Activated T-helper 2 cell treated with anti-CD3 and anti-CD28 coated beads, Interferon-gamma antibody, Interleukin-2, Interleukin-4, amounts not matched to agents 10 μg/mL and 5 μg/mL and 100 μg/mL, durations not matched to agents 14 hours and 24 hours and 36 hours (primary cell): ENCODE measurements around the gene GALNT11. TPM values are rescaled to one million over a fixed set of nuclear protein-coding genes. Genes with fewer than 3 reads are reported as not detected.
A peak's percentile ranks its signal among the peaks of the same experiment; 100 is the strongest.
"Not testable (repeated sequence)": the region's sequence is repeated elsewhere in the genome, so short reads cannot be mapped to it uniquely, and the experiment has no call there.

Source experiments
- DNase-seq: peaks from one replicate; pipeline ENCODE4 v3.0.0; 2021; ENCODE audit warnings: low spot score
- H3K27ac Mint-ChIP-seq: one replicate; pipeline ENCODE4 v1.8.0; 2021; ENCODE audit warnings: mixed read lengths
- H3K27me3 Mint-ChIP-seq: one replicate; pipeline ENCODE4 v1.8.0; 2021; ENCODE audit warnings: low read depth, mixed read lengths
- H3K36me3 Mint-ChIP-seq: one replicate; pipeline ENCODE4 v1.8.0; 2021; ENCODE audit warnings: low read depth, mixed read lengths
- H3K4me1 Mint-ChIP-seq: one replicate; pipeline ENCODE4 v1.8.0; 2021; ENCODE audit warnings: low read depth, mixed read lengths
- H3K4me3 Mint-ChIP-seq: one replicate; pipeline ENCODE4 v1.8.0; 2021; ENCODE audit warnings: low read depth, mild to moderate bottlenecking, moderate library complexity, mixed read lengths
- H3K9me3 Mint-ChIP-seq: one replicate; pipeline ENCODE4 v1.8.0; 2021; ENCODE audit warnings: mixed read lengths
- intact Hi-C: fragments of 100-400 bp; cut with micrococcal nuclease; formaldehyde crosslinking; loops from one replicate; pipeline ENCODE4 v1.15.1; 2023
- total RNA-seq: library from RNA; stranded (reverse); gene quantifications from 2 replicates; pipeline ENCODE4 v1.2.3, GENCODE V29; 2022

GALNT11 gene
- total RNA-seq, 1 donor from 2014 or later = 22.8 TPM

DNA sequence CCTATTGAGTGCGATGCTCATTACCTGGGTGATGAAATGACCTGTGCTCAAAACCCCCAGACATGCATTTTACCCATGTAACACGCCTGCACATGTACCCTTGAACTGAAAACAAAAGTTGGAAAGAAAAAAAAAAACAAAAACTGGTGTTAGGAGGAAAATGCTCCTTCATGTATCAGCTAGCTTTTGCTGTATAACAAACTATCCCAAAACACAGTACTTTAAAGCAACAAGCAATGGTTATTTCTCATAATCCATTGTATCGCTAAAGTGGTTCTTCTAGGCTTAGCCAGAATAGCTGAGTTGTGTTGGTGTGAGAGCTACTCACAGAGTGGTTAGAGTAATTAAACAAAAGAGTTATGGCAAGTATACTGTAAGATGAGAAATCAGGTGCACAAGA is 12.2 kb upstream of the GALNT11 start:
- intact Hi-C loops = no loop called here
- Mint-ChIP-seq H3K27ac (no peak overlapping the region), H3K4me3 (no peak overlapping the region), H3K27me3 (peaks cover 6% of the 10 kb centered on the region), H3K4me1 (no peaks in the 10 kb centered on the region), H3K9me3 (no peaks in the 10 kb centered on the region), H3K36me3 (no peaks in the 10 kb centered on the region)
- DNase-seq = no peak

DNA sequence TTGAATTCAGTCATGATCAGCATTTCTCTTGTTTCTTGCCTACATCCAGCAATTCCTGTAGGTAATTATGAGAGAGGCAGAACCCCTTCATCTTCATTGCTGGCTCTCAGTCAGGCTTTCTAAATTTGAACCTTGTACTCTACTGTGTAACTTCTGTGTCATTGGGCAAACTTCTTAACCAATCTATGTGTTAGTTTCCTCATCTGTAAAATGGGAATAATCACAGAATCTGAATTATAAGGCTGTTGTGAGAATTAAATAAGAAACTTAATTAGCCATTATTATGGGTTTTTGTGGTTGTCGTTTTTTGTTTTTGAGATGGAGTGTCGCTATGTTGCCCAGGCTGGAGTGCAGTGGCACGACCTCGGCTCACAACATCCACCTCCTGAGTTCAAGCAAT is 11.5 kb upstream of the GALNT11 start:
- peaks cover 2% of the 10 kb centered on the region for H3K27me3 Mint-ChIP-seq
- H3K4me3 Mint-ChIP-seq = no peak overlapping the region
- no peak for DNase-seq
- no peaks in the 10 kb centered on the region for H3K4me1 Mint-ChIP-seq
- no peaks in the 10 kb centered on the region for H3K36me3 Mint-ChIP-seq
- intact Hi-C loops = no loop called here
- no peaks in the 10 kb centered on the region for H3K9me3 Mint-ChIP-seq
- H3K27ac Mint-ChIP-seq = no peak overlapping the region

DNA sequence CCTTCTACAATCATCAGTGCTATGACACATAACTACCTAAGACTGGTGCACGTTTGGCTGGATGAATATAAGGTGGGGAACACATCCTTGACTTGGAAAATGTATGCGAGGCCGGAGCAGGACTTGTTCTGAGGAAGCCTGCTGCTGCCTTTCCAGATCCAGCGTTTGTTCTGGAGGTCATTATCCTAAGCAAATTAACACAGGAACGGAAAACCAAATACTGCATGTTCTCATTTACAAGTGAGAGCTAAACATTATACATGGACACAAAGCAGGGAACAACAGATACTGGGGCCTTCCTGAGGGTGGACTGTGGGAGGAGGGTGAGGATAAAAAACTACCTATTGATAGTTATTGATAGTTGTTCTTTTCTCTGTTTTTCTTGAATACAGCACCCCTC is 10.8 kb upstream of the GALNT11 start:
- intact Hi-C loops = no loop called here
- DNase-seq = no peak
- Mint-ChIP-seq H3K27ac (no peak overlapping the region), H3K36me3 (no peaks in the 10 kb centered on the region), H3K9me3 (no peaks in the 10 kb centered on the region), H3K4me3 (no peak overlapping the region), H3K27me3 (peaks cover 2% of the 10 kb centered on the region), H3K4me1 (no peaks in the 10 kb centered on the region)

DNA sequence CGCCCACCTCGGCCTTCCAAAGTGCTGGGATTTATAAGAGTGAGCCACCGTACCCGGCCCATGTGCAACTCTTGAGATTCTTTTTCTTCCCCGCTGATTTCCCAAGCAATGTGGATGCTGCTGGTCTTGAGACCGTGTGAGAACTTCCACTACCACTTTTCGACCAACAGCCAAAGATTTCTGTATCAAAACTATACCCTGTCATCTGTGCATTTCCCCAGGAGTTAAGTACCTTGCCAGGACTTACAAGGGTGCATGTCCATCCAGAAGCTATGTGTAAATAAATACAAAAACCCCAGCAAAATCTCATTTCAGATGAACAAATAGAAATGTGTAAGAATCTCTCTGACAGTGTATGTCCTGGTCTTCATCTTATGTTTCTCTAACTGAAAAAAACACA is 9.9 kb upstream of the GALNT11 start:
- Mint-ChIP-seq H3K27ac (no peak overlapping the region), H3K9me3 (no peaks in the 10 kb centered on the region), H3K4me3 (no peak overlapping the region), H3K4me1 (no peaks in the 10 kb centered on the region), H3K36me3 (no peaks in the 10 kb centered on the region), H3K27me3 (peaks cover 2% of the 10 kb centered on the region)
- intact Hi-C loops = no loop called here
- DNase-seq = no peak

DNA sequence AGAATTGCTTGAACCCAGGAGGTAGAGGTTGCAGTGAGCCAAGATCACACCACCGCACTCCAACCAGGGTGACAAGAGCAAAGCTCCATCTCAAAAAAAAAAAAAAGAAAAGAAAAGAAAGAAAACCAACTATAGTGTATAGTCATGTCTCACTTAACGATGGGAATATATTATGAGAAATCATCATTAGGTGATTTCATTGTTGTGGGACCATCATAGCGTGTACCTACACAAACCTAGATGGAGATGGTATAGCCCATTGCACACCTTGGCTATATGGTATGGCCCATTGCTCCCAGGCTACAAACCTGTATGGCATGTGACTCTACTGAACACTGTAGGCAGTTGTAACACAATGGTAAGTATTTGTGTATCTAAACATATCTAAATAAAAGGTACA is 8.5 kb upstream of the GALNT11 start:
- intact Hi-C loops = no loop called here
- Mint-ChIP-seq H3K27ac (no peak overlapping the region), H3K27me3 (peaks cover 2% of the 10 kb centered on the region), H3K4me1 (no peaks in the 10 kb centered on the region), H3K4me3 (no peak overlapping the region), H3K9me3 (no peaks in the 10 kb centered on the region), H3K36me3 (no peaks in the 10 kb centered on the region)
- DNase-seq = no peak

DNA sequence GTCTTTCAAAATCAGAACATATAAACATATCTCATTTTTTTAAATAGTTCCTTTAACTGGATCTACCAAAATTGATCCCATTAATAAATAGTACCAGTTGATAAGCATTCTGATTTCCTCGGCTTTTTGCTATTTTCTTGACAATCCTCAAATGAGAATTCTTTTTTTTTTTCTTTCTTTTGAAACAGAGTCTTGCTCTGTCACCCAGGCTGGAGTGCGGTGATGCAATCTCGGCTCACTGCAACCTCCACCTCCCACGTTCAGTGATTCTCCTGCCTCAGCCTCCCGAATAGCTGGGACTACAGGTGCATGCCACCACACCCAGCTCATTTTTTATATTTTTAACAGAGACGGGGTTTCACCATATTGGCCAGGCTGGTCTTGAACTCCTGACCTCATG is 7.8 kb upstream of the GALNT11 start:
- DNase-seq, H3K36me3 Mint-ChIP-seq, H3K4me3 Mint-ChIP-seq, H3K9me3 Mint-ChIP-seq, H3K27ac Mint-ChIP-seq, H3K4me1 Mint-ChIP-seq, intact Hi-C loops, H3K27me3 Mint-ChIP-seq: not testable (repeated sequence)

DNA sequence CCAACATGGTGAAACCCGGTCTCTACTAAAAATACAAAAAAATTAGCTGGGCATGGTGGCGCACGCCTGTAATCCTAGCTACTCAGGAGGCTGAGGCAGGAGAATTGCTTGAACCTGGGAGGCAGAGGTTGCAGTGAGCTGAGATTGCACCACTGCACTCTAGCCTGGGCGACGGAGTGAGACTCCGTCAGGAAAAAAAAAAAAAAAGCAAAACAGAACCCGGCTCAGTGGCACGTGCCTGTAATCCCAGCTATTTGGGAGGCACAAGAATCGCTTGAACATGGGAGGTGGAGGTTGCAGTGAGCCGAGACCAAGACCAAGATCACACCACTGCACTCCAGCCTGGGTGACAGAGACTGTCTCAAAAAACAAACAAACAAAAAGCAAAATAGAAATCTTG is 3.7 kb upstream of the GALNT11 start:
- intact Hi-C loops = loop anchor here (10.0 kb wide), 3 partner anchors 87 to 507 kb away; partner anchors contain the start of gene RHEB
- H3K9me3 Mint-ChIP-seq, H3K36me3 Mint-ChIP-seq, H3K27me3 Mint-ChIP-seq, H3K4me1 Mint-ChIP-seq, DNase-seq, H3K27ac Mint-ChIP-seq, H3K4me3 Mint-ChIP-seq: not testable (repeated sequence)

DNA sequence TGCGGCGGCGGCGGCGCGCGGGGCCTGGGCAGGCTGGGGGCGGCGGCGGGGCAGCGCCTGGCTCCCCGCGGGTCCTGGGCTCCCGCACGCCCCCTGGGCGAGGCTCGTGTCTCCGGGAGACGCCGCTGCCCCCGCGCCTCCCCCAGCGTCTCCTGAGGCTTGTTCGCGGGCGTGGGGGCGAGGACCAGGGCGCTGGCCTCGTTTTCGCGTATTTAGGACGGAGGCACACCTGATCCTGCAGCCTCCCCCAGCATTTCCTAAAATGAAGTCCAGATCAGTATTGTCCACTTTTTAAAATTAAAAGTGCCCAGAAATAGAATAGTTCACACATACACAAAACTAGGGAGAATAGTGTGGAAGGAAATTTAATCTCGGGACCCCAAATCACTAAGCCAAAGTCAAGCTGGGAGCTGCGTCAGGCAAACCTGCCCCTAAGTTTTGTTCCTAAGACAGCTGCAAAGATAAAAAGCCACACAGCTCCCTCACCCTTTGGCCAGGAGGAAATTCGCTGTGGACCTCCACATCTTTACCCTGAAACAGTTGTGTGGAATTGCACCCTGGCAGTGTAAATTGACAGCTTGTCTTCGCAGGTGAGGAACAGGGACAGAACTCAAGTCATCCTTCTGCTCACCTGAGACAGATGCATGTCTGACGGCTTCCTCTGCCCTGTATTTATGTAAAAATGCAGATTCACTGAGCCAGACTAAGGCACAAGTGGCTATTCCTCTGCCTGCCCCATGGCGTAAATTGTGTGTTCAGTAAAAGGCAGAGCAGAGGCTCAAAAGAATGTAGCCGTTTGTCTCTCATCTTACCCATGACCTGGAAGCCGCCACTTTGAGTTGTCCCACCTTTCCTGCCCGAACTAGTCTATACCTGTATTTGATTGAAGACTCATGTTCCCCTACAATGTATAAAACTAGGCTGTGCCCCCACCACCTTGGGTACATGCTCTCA is 740 bp downstream of the GALNT11 start:
- Mint-ChIP-seq H3K27ac (peak overlapping the region; percentile 8), H3K36me3 (peaks cover 26% of the 10 kb centered on the region), H3K27me3 (peaks cover 4% of the 10 kb centered on the region), H3K4me3 (peak overlapping the region; percentile 85), H3K9me3 (no peaks in the 10 kb centered on the region), H3K4me1 (peaks cover 27% of the 10 kb centered on the region)
- no peak for DNase-seq
- intact Hi-C loops = loop anchor here (2.0 to 10.0 kb wide), 6 partner anchors 91 to 649 kb away; partner anchors contain the start of genes PRKAG2 and RHEB

DNA sequence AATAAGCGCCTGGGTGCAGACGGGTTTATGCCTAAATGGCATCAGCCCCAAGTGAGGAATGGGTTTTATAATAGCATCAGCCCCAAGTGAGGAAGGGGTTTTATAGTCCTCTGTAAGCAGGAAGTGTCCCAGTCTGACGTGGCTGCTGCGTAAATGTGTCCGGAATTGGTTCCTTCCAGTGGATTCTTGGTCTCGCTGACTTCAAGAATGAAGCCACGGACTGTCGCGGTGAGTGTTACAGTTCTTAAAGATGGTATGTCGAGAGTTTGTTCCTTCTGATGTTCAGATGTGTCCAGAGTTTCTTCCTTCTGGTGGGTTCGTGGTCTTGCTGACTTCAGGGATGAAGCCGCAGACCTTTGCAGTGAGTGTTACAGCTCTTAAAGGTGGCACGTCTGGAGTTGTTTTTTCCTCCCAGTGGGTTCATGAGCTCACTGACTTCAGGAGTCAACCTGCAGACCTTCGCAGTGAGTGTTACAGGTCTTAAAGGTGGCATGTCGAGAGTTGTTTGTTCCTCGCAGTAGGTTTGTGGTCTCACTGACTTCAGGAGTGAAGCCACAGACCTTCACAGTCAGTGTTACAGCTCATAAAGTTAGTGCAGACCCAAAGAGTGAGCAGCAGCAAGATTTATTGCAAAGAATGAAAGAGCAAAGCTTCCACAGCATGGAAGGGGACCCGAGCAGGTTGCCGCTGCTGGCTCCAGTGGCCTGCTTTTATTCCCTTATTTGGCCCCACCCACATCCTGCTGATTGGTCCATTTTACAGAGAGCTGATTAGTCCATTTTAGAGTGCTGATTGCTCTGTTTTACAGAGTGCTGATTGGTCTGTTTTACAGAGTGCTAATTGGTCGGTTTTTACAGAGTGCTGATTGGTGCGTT is 2.3 kb downstream of the GALNT11 start:
- H3K27me3 Mint-ChIP-seq, H3K9me3 Mint-ChIP-seq, H3K4me3 Mint-ChIP-seq, H3K27ac Mint-ChIP-seq, DNase-seq: not testable (repeated sequence)
- intact Hi-C loops = loop anchor here (5.0 to 10.0 kb wide), 5 partner anchors 93 to 513 kb away; partner anchors contain the start of genes PRKAG2 and RHEB
- H3K4me1 Mint-ChIP-seq = peaks cover 27% of the 10 kb centered on the region
- peaks cover 29% of the 10 kb centered on the region for H3K36me3 Mint-ChIP-seq

DNA sequence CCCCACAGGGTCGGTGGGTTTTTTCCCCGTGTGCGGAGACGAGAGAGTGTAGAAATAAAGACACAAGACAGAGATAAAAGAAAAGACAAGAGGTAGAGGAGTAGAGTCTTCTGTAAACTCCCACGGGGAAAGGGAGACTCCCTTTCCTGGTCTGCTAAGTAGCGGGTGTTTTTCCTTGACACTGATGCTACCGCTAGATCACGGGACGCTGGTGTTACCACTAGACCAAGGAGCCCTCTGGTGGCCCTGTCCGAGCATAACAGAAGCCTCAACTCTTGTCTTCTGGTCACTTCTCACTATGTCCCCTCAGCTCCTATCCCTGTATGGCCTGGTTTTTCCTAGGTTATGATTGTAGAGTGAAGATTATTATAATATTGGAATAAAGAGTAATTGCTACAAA is 4.6 kb downstream of the GALNT11 start:
- not testable (repeated sequence) for H3K27ac Mint-ChIP-seq

DNA sequence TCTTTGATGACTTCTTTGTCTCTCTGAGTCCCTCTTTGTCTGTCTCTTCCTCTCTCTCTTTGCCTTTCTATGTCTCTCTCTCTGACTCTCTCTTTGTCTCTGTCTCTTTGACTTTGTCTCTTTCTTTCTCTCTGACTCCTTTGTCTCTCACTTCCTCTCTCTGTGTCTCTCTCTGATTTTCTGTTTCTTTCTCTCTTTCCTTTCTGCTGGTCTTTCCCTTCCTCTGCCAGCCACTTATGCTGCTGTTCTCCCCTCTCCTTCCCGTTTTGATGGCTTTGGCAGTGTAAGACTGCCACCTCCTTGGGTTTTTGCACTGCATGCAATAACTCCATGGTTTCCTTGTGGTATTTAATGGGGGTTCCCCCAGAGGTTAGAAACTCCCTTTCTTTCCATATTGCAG is 5.2 kb downstream of the GALNT11 start:
- H3K27me3 Mint-ChIP-seq, H3K9me3 Mint-ChIP-seq, DNase-seq, intact Hi-C loops, H3K4me3 Mint-ChIP-seq: not testable (repeated sequence)
- Mint-ChIP-seq H3K36me3 (peaks cover 37% of the 10 kb centered on the region), H3K27ac (peak overlapping the region; percentile 51), H3K4me1 (peaks cover 24% of the 10 kb centered on the region)

More for the DNA sequence above, 4.6 kb downstream of the GALNT11 start:
- Mint-ChIP-seq H3K4me1 (peaks cover 25% of the 10 kb centered on the region), H3K36me3 (peaks cover 37% of the 10 kb centered on the region)
- DNase-seq, intact Hi-C loops, H3K9me3 Mint-ChIP-seq, H3K27me3 Mint-ChIP-seq, H3K4me3 Mint-ChIP-seq: not testable (repeated sequence)

DNA sequence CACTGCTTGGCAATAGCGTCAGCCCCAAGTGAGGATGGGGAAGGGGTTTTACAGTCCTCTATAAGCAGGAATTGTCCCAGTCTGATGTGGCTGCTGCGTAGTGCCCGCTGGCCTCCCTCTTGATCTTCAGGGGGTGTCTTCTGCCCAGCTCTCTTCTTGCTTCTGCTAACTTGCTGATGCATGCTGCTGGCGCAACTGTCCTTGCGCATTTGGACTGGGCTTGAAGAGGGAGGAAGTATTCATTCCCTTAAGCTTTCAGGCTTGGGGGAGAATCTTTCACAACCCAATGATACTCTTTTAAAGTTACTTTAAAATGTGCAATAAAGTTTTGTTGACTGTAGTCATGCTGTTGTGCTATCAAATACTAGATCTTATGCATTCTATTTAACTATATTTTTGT is 10.3 kb downstream of the GALNT11 start:
- DNase-seq = no peak
- intact Hi-C loops = no loop called here
- no peak overlapping the region for H3K4me3 Mint-ChIP-seq
- peaks cover 44% of the 10 kb centered on the region for H3K9me3 Mint-ChIP-seq
- H3K27ac Mint-ChIP-seq = no peak overlapping the region
- peaks cover 3% of the 10 kb centered on the region for H3K4me1 Mint-ChIP-seq
- peaks cover 50% of the 10 kb centered on the region for H3K36me3 Mint-ChIP-seq
- H3K27me3 Mint-ChIP-seq = no peaks in the 10 kb centered on the region

DNA sequence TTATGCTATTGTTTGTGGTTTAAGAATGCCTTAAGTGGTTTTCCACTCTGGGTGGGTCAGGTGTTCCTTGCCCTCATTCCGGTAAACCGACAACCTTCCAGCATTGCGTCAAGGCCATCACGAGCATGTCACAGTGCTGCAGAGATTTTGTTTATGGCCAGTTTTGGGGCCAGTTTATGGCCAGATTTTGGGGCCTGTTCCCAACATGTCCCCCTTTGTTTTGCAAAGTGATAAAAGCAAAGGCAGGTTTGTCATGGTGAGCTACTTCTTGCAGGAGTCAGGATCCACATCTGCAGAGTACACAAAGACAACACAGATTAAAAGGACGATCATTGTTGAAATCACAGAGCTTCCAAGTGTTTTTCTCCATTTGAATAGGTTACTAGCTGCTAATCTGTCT is 12.9 kb downstream of the GALNT11 start:
- H3K27me3 Mint-ChIP-seq, DNase-seq, H3K4me3 Mint-ChIP-seq, intact Hi-C loops, H3K27ac Mint-ChIP-seq, H3K4me1 Mint-ChIP-seq: not testable (repeated sequence)
- Mint-ChIP-seq H3K9me3 (peaks cover 60% of the 10 kb centered on the region), H3K36me3 (peaks cover 52% of the 10 kb centered on the region)
